ENCODE data around the gene SLC30A4. TPM values are rescaled to one million over a fixed set of nuclear protein-coding genes. Genes with fewer than 3 reads are reported as not detected.

Gene SLC30A4
- total RNA-seq = 14.2 and 16.1 TPM in 2 replicates

GRCh38 chr15:45522328-45523165 is at the start of gene SLC30A4:
TSS of gene SLC30A4 (minus strand) at chr15:45522755. CDS start at chr15:45522354, 401 bp downstream.

Small RNA genes within 50 kb of the gene (small RNA-seq; reads per million reads assigned to genes)
- gene DPPA5P2 (not detected), gene SNORA41B (not detected)

Other genes with a start within 250 kb of the SLC30A4 start
- gene GATM, start 144.2 kb downstream of the SLC30A4 start, total RNA-seq = not detected in 2 replicates
- 85.9 and 89.9 TPM in 2 replicates for gene BLOC1S6, start 64.6 kb upstream of the SLC30A4 start, total RNA-seq
- 130 and 139 TPM in 2 replicates for gene SQOR, start 112.3 kb upstream of the SLC30A4 start, total RNA-seq